Measurements from ENCODE around the gene CACNG5. TPM values are rescaled to one million over a fixed set of nuclear protein-coding genes. Genes with fewer than 3 reads are reported as not detected.

Gene CACNG5
- total RNA-seq = not detected

GRCh38 chr17:66834919-66835454, at the start of gene CACNG5:
CACNG5 (plus strand) TSS chr17:66835117; CDS start chr17:66877333, 42,216 bp downstream.

Small RNA genes lying within 50 kb of the gene (small RNA-seq; reads per million reads assigned to genes)
- gene MIR634 (0 reads per million in 2 donors), gene RNA5SP446 (0 reads per million in 2 donors)

Other genes with a start within 250 kb of the CACNG5 start
- not detected for gene CACNG4, start 129.6 kb downstream of the CACNG5 start, total RNA-seq
- gene CACNG1, start 209.4 kb downstream of the CACNG5 start, total RNA-seq = not detected